Measurements from ENCODE around the gene TDRD15.
A peak's percentile ranks its signal among the peaks of the same experiment; 100 is the strongest.
"Not testable (repeated sequence)": the region's sequence is repeated elsewhere in the genome, so short reads cannot be mapped to it uniquely, and the experiment has no call there.

TDRD15 gene

GRCh38 chr2:21123473-21124393, at the start of gene TDRD15:
Gene TDRD15 (plus strand): TSS chr2:21123968. CDS start chr2:21137468, 13,500 bp downstream.
- no peak for DNase-seq

DNA sequence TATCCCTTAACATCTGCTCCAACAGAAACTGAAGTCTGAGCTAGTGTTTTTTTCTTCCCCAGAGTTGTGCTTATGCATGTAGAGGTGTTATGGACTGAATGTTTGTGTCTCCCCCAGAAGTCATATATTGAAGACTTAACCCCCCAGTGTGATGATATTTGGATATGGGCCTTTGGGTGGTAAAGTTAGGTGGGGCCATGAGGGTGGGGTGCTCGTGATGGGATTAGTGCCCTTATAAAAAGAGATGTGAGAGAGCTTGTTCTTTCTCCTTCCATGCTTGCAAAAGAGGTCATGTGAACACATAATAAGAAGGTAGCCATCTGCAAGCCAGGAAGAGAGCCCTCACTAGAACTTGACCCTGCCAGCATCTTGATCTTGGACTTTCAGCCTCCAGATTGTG, 45.5 kb upstream of the TDRD15 start:
- DNase-seq, result no peak

- DNase-seq, result no peak
Observed at GRCh38 chr2:21083482-21083881, 40.3 kb upstream of the TDRD15 start.

DNA sequence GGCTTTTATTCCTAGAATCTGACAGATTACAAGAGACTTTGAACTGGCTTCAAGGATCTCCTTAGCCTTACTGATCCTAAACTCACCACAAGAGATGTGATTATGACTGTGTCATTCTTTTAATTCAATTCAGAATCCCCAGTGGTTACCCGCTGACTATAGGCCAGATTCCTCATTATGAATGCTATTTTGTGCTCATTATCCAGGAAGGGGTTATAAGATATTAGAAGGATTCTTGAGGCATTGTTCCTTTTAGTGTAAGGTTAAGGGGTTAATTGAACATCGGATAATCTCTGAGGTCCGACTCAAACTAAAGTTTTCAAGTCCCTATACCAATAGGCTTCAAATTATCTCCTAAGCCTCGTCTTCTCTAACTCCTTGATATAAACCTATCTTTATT, 39.4 kb upstream of the TDRD15 start:
- DNase-seq, result no peak

GRCh38 chr2:21092308-21092869, 31.4 kb upstream of the TDRD15 start:
- DNase-seq, result no peak

DNA sequence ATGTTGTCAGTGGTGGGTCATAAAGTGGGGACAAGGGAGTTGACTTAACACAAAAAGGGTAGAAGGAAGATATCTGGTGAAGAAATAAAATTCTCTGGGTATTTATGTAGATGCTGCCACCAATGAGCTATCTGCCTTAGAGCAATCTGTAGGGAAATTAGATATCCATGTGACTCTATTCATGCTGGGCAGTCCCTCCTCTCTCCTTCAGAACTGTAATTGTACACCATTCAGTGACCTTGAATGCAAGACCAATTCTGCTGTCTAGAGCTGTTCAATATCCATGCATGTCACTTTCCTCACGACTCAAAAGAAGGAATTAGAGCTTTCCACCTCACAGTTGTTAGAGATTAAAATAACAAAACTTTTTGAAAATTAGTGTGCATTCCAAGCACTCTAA, 28.6 kb upstream of the TDRD15 start:
- peak in 1 of 2 experiments; percentile 15 for DNase-seq

GRCh38 chr2:21095714-21096113, 28.1 kb upstream of the TDRD15 start:
- no peak for DNase-seq

DNA sequence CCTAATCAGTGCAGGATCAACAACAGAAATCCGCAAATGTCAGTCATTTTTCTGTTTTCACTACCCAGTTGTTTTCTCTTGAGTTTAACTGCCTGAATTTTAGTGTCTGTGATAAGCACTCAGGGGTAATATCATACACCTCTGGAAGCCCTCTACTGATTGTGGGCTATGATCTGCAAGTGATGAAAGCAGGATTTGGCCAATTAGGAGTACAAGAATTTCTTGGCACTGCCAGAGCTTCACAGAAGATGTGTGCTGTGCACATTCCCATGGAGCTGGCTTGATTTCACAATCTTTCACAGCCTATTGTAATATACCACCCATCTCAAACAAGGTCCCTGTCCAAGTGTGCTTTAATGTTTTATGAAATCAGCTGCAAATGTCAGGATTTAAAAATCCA, 27.3 kb upstream of the TDRD15 start:
- DNase-seq, result no peak

DNA sequence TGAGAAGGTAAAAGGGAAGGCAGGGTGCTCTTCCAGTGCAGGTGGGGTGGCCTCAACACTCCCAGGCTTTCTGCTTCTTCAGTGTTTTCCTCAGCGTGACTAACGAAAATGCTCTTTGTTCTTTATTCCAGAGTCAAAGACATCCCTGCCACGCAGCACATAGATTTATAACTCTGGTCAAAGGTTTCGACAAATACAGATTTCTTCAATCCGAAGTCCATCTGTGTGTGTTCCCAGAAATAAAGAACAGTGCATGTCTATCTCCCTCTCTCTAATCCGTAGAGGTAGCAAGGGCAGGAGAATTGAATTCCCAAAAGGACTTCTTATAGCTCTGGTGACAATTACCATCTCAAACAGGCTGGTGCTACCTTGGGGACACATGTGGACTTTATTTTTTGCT, 26.4 kb upstream of the TDRD15 start:
- DNase-seq, result no peak

DNA sequence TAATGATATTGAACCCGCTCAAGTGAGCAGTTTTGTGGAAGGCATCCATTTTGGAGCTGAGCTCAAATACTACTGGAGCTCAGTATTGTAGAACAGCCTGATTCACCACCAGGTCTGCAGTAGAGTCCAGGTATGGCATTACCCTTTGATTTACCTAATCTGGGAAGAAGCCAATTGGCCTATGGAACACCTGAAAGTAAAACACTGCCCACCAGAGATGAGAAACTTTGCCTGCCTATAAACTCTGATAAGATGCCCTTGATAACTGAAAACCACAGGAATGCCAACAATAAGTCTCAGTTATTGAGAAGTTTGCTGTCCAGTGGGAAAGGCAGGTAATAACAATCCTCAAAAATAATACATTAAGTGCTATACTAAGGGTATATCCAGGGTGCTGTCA, 25.5 kb upstream of the TDRD15 start:
- DNase-seq, result no peak

GRCh38 chr2:21099281-21099907, 24.4 kb upstream of the TDRD15 start:
- DNase-seq, result no peak

GRCh38 chr2:21101514-21102155, 22.1 kb upstream of the TDRD15 start:
- not testable (repeated sequence) for DNase-seq

DNA sequence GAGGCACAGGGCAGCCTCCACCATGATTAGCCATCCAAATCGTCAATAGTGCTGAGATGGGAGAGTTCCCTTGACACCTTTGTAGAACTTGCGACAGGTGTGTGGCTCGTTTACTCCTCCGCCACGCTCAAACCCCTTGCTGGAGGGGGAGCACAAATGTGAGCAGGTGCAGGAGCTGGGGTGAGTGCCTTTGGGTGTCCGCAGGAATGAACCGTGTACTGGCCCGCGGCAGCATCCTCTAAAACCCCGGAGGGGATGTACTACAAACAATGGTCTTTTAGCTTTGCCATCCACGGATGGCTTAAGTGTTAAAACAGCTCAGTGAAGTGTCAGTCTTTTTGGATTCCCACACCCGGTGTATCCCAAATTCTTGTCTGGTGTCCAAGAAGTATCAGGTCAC, 21.4 kb upstream of the TDRD15 start:
- DNase-seq, result no peak

- DNase-seq, result no peak
Observed at GRCh38 chr2:21103274-21103891, 20.4 kb upstream of the TDRD15 start.

GRCh38 chr2:21104030-21104660, 19.6 kb upstream of the TDRD15 start:
- no peak for DNase-seq

GRCh38 chr2:21111012-21111411, 12.8 kb upstream of the TDRD15 start:
- DNase-seq, result no peak

DNA sequence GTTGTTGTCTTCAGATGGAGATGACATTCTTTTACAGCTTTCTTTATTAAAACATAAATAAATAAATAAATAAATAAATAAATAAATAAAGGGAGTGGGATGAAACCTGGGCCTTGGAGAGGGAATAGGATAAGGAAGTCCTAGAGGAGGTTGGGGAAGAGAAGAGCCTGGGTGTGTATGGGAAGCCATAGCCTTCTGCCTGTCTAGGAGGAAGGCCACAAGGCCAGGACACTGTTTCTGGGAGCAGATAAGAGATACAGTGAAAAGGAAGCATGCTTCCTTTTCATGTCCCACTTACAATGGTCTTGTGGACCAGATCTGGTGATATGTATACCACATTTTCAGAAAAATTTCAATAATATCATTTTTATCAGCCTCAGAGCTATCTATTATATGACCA, 6.1 kb upstream of the TDRD15 start:
- no peak for DNase-seq

- peak; percentile 5 to 56 for DNase-seq
Observed at GRCh38 chr2:21118302-21118920, 5.4 kb upstream of the TDRD15 start.

GRCh38 chr2:21131861-21132260, 8.1 kb downstream of the TDRD15 start:
- no peak for DNase-seq

DNA sequence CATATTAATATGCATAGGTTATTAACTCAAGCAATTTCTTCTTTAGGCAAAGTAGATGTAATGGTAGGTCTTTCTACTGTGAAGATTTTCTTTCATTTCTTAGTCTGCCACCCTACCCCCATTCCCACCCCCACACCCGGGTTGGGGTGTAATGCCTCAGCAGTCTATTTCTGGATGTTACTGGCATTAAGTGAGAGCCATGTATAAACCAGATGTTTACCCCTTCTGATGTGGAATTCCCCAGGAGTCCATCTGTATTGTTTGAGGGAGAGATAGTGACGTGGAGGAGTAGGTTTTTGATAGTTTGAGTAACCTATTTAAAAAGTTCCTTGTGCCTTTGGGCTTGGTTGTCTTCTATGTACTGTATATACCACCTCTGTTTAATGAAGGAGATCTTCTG, 11.8 kb downstream of the TDRD15 start:
- DNase-seq, result no peak

GRCh38 chr2:21142149-21142548, 18.4 kb downstream of the TDRD15 start:
- DNase-seq, result no peak

DNA sequence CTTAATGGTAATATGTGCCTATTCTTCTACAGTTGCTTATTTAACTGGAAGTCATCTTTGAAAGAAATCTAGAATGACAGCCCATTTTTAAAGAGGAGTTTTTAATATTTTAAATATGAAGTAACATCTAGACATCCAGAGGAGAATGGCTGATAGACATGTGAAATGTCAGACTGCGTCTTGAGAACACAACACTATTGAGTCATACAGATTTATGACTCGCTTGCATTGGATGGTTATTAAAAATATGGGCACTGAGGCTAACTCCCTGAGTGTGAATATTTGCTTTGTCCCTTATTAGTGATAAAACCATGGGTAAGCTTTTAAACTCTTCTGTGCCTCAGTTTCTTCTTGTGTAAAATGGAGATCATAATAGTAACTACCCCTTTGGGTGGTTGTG, 22.9 kb downstream of the TDRD15 start:
- no peak for DNase-seq

All from NCI-H526 (cell line).